ENCODE data around the gene TMEM121B.

TMEM121B gene

DNA sequence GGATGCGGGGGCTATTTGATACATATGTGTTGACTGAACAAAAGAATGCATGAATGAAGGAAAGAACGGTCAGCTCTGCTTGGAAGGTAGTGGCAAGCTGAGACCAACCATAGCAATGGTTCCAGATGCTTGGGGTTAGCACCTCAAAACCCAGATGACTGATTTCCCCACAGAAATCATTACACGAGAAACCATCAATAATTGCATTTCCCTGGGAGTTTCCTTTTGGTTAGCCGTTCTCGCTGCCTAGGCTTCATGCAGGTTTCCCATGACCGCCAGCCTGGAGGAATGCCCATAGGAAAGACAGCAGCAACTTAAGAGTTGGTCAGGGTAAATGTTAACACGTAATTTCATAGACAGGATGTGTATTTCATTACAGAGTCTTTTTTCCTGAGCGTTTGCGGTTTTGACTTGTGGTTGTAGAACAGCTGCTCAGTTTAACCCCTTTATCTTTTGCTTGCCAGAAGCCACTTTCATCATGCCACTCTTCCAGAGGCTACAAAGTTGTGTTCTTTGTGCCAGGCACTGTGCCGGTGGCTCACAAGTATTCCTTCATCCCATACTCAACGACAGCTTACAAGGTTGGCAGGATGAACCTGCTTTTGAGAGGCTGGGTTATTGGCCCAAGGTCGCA is 33.5 kb downstream of the TMEM121B start:
- no peak for DNase-seq

DNA sequence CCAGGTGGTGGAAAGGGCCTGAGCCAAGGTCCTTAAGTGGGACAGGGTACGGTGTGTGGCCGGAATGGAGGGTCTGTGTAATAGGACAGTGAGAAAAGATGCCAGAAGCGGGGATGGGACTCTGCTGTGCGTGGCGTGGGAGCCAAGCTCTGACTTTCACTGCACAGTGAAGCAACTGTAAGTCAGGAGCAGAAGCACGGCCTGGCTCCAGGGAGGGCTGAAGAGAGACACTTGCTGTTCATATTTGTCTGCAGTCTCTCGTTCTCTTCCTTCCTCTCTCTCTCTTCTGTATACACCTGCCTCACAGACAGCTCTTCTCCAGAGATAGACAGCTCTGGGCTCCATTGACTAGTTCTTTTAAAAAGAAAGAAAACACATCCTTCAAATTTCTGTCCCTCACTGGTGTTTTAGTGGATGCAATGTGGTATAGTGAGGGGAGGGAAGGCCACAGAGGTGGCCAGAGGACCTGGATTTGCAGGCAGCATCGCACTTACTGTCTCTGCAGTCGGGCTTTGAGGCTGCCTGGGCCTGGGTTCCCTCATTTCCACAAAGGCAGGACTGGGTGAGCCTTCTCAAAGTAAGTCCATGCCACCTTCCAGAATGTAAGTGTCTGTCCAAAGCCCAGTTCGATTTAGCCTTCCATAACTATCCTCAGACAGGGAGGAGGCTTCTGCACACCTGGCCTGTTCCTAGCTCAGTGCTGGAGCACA is 34.2 kb downstream of the TMEM121B start:
- no peak for DNase-seq

DNA sequence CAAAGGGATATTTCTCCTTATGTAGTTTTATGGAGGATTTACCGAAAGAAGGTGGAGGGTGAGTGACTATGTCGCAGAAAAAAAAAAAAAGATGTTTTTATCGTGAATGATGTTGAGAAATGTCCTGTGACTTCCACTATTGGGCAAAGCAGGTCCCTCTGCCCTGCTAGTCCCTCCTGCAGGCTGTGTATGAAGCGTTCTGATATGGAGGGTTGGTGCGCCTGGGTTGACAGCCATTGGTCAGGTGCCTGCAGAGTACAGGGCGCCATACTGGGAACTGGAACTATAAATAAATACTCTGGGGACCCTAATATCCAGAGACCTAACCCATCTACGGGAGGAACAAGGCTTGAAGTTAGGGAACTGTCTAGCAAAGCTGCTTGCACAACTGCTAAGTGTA is 34.9 kb downstream of the TMEM121B start:
- no peak for DNase-seq

DNA sequence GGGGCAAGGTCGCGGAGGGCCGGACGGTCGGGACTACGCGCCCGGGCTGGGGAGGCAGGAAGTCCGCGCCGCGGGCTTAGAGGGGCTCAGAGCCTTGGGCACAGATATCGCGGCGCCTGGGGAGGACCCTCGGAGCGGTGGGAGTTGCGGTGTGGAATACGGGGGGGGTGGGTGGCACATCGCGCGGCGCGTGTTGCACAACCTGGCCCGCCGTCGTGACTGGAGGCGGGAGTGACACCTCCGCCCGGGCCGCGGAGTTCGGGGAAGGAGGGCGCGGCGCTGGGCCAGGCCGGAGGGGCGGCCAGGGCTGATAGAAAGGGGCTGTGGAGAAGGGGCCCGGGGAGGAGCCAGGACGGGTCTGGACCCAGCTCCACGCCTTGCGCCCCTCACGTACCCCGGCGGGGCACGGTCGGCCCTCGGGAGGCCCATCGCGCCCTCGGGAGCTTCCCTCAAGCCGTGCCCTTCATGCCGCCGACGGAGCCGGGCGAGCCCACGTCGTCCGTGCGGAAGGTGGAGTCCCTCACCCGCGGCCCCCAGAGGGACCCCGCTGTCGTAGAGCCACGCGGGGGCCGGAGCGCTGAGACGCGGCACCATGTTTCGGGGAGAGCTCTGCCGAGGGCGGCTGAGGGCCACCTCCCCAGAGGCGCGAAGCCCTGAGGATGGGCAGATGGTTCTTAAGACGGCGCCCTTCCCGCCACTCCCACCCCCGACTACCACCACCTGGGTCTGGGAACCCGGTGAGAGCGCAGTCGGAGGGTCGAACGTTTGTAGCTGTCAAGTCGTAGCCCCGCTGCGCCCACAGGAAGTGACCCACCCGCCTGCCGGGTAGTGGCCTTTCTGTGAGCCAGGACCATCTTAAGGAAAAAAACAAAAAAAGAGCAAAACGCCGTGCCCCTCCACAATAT is 35.6 kb downstream of the TMEM121B start:
- DNase-seq = no peak

DNA sequence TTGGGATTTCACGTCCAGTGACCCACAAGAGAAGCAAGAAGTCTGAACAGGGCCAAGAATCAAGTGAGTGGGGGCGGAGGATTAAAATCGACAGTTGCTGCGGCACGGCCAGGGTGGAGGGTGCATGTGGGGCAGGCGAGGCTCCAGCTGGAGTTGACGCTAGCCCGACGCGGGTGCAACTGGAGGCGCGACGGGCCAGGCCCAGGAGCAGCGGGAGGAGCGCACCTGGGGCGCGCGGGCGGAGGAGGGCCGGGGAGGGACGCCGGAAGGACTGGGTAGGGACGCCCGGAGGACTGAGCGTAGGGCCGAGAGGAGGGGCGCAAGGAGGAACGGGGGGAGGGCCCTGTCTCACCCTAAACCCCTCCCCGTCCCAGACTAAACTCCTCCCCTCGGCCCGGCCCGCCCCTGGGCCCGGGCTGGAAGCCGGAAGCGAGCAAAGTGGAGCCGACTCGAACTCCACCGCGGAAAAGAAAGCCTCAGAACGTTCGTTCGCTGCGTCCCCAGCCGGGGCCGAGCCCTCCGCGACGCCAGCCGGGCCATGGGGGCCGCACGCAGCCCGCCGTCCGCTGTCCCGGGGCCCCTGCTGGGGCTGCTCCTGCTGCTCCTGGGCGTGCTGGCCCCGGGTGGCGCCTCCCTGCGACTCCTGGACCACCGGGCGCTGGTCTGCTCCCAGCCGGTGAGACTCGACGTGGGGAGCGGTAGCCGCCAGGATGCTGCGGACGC is 36.4 kb downstream of the TMEM121B start, which contains the start of gene IL17RA:
Gene IL17RA, plus strand, starts transcription at position 447 of the 723 bp plus-strand sequence. Its CDS starts 92 bp downstream, at position 539.
- DNase-seq = peak; percentile 72

DNA sequence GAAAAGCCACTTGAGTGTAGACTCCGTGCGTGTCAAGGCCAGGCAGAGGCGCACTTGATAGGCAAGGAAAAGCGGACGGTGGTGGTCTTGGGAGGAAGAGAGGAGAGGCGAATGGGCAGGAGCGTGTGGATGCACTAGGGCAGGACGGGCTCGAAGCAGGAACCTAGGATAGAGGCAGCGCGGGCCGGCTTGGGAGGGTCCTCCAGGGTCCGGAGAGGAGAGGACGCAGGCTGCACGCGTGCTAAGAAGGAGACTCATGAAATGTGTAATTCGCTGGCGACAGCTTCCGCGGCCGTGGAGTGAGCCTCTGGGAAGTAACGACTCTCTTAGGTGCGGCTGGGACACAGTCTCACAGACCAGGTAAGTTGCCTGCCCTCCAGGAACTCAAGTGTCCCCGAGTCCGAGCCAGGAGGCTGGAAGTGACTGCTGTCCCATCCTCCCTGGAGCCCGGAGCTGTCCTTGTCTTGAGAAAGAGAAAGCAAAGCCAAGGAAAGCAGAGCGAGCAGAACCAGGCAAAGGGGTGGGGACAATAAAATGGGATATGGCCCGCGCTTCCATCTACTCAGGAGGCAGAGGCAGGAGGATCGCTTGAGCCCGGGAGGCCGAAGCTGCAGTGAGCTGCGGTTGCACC is 37.2 kb downstream of the TMEM121B start:
- DNase-seq = no peak

DNA sequence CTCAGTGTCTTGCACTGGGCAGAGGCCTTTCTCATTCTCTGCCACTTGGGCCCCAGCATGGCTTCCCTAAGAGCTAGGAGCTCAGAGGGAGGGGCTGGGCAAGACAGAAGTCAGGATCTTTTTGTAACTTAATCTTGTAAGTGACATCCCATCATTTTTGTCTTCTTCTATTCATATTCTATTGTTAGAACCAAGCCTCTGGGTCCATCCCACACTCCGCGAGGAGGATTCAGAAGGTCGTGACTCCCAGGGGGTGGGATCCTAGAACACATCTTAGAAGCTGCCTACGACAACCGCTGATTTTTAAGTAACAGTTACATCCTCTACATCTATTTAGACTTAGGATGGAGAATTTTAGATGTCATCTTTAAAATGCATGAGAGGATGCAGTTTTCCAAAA is 37.9 kb downstream of the TMEM121B start:
- no peak for DNase-seq

DNA sequence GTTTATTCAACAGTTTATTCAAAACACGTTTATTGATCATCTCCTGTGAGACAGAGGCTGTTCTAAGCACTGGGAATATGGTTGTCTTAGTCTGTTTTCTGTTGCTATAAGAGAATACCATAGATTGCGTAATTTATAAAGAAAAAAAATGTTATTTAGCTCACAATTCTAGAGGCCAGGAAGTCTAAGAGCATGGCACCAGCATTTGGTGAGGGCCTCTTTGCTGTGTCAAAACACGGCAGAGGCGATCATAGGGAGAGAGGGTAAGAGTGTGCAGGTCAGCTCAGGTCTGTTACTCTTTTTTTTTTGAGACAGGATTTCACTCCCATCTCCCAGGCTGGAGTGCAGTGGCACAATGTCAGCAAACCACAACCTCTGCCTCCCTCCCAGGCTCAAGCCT is 41.6 kb downstream of the TMEM121B start:
- DNase-seq = no peak

DNA sequence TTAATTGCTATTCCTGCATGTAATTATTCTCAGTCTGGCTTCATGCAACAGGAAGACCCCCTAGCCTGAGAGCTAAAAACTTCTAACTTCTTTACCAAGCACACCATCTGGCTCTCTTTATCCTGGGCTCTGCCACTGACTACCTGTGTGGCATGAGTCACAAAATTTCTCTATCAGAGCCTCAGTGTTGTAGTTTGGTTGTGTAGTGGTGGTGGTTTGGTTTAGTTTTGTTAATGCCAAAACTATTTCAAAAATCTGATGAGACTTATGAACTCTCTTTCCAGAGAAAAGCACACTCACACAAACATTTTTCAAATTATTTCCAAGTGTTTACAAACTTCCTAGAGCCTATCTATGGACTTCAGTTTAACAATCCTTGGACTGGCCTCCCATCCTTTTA is 43.9 kb downstream of the TMEM121B start:
- no peak for DNase-seq

DNA sequence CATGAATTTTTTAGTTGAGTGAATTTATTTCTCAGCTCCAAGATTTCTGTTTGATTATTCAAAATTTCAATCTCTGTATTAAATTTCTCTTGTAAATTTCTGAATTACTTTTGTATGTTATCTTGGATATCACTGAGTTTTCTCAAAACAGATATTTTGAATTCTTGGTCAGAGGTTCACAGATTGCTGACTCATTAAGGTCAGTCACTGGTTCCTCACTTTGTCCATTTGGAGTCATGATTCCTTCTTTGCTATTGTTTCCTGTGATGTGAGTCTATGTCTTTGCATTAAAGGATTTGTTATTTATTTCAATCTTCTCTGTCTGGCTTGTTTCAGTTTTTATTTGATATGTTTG is 46.5 kb downstream of the TMEM121B start:
- no peak for DNase-seq

DNA sequence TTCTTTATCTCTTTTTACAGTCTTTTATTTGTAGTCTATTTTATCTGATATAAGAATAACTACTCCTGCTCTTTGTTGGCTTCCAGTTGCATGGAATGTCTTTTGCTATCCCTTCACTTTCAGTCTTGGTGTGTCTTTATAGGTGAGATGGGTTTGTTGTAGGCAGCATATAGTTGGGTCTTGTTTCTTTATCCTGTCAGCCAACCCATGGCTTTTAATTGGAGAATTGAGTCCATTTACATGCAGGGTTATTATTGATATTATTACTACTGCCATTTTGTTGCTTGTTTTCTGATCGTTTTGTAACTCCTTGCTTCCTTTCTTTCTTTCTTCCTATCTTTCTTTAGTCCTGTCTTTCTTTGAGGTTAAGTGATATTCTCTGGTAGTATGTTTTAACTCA is 48.3 kb downstream of the TMEM121B start:
- DNase-seq = no peak

Measured in NCI-H526 treated with DMSO at 0.1 percent for 48 hours (cell line).